Measurements from ENCODE around the gene NRG2. TPM values are rescaled to one million over a fixed set of nuclear protein-coding genes. Genes with fewer than 3 reads are reported as not detected.
A peak's percentile ranks its signal among the peaks of the same experiment; 100 is the strongest.

The NRG2 gene
- polyA plus RNA-seq, 4 donors = 1.4 to 1.6 (median 1.5) TPM

DNA sequence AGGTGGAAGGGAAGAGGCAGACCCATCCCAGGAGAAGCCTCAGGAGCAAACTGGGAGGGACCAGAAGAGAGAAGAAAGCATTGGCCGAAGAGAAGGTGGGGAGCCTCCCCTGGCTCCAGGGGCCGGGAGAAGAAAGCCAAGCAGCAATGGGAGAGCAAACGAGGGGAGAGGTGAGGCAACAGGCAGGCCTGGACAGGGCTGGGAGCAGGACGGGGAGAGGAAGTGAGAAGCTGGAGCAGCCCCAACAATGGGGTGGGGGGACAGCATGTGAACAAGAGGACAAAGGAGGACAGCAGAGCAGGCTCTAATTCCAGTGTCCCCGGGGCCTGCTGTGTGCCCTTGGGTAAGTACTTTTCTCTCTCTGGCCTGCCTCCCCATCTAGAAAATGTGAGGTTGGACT, 132.2 kb downstream of the NRG2 start:
- no peak for DNase-seq (ENCODE audit: low read depth in 4 of 4, low spot score in 2 of 4)

DNA sequence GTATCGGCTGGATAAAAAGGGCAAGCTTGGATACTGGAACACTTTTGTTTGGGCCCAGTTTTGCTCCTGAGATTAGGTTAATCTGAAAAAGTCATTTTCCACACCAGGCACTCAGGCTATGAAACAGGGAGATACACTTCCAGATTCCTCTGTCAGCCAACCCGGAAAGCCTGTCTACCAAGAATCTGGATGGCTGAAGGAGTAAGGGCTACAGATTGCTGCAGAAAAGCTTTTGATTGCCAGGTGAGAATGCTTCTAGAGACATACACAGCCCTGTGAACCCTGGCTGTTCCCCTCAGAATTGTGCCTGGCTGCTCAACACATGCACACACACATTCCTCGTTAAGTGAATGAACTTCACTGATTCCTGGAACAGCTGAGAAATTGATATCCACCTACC, 133.1 kb downstream of the NRG2 start:
- DNase-seq (ENCODE audit: low read depth in 4 of 4, low spot score in 2 of 4) = no peak

DNA sequence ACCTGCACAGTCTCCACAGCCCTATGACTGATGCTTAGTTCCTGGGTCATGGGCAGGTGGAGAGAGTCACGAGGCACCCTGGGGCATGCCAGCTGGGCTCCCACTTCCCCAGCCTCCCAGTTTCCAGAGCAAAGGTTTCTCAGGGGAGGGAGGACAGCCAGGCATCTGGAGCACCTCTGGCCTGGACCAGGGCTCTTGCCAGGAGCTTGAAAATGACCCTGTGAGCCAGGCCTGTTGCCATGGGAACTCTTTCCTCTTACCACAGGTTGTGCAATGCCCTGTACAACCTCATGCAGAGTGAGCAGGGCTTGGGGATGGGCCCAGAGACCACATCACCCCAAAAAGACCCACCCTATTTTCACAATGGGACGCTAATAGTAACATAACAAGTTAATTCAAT, 134.3 kb downstream of the NRG2 start:
- no peak for DNase-seq (ENCODE audit: low read depth in 4 of 4, low spot score in 2 of 4)

DNA sequence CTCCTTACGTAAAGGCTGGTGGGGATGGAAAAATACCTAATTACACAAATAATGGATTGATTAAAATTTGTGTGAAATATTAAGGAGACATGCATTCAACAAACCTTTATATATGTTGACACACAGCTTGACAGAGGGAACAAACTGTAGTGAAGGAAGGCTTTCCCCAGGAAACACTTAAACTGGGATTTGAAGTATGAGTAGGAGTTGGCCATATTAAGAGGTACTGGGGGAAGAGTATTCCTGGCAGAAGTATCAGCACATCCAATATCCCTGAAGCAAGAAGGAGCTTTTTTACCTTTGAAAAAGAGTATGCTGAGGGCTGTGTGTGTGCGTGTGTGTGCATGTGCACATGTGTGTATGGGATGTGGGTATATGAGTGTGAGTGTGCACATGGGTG, 136.4 kb downstream of the NRG2 start:
- no peak for DNase-seq (ENCODE audit: low read depth in 4 of 4, low spot score in 2 of 4)

DNA sequence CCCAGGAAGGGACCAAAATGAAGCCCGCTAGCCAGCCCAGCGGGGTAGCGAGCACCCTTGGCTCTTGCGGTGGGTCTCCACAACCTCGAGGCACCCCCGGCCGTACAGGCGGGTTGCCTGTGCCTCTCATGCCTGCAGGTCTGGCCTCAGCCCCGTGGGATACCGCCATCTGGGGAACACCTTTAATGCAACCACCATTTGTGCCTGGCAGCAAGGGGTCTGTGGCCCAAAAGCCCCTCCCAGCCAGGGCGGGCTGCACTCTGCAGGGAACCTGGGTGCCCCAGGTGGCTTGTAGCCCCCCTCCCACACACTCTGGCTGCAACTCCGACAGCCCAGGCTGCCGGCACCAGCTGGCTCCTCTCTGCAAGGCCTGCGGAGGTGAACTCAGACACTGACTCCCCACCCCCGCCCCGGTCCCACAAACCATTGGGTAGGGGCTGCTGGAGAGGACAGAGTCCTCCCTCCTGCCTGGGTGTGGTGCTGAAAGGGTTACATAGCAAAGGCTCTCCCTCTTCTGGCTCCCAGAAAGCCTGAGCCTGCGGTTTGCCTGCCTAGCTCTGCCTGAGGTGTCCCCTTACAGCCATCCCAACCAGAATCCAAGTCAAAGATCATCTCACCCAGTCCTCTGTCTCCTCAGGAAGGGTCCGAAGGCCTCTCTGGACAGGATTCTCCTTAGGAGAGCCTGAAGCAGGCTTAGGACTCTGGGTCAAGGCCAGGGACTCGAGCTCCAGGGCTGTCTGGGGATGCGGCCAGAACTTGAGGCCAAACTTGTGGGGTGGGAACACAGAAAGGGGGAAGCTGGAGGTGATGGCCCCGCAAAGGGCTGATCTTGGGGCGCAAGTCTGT, 138.1 kb downstream of the NRG2 start:
- no peak for DNase-seq (ENCODE audit: low read depth in 4 of 4, low spot score in 2 of 4)

DNA sequence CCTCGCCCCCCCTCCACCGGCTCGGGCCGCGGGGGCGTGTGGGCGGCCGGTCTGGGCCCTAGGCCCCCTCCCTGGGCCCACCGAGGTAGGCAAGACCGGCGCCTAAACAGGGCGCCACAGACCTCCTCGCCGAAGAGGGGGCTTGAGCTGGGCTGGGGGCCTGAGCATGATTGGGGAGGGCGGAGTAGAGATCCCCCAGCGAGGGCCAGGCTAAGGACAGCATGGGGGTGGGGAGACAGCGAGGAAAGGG, 138.6 kb downstream of the NRG2 start:
- DNase-seq (ENCODE audit: low read depth in 4 of 4, low spot score in 2 of 4) = no peak

DNA sequence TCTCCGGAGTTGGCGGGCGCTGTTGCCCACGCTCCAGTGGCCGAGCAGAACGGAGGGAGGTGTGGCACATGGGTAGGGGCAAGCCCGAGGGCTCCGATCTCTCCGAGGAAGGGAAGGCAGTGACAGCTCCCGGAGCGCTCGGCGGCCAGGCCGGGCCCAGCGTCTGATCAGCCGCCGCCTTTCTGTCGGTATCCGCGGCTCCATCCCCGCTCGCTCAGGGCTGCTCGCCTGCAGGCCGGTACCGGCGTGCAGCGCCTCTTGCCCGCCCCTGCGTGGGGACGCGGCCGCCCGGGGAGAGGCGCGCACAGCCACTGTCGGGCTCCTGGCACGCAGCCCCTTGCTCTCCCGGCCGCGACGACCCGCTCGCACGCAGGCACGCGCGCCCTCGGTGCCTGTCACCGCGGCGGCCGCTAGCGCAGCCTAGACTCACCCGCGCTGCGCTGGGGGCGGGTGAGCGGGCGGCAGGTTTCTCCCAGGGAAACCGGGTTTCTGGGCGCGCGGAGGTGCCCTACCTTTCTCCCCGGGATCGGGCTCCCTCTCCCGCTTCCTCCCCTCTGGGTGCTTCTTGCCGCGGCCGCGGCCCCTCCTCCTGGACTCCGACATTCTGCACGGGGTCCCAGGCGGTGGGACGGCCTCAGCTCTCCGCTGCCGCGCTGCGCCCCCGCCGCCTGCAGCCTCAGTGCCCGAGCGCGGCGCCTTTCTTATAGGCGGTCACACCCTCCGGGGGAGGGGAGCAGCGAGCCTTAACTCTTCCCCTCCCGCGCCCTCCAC, 139.1 kb downstream of the NRG2 start:
- DNase-seq (ENCODE audit: low read depth in 4 of 4, low spot score in 2 of 4) = peak in 1 of 4 donors; percentile 53

DNA sequence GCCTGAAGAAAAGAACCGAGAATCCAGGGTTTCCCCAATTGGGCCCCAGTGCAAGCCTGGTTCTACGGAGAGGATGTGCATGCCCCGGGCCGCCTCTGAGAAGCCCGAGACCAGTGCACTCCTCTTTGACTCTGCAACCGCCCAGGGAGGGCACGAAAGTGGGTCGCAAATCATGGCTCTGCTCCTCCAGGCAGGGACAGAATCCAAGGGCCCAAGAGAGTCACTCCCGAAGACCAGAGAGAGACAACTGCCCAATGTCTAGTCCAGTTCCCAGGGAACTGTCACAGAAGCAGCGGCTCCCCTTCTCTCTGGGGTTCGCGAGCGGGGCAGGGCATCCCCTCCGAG, 139.7 kb downstream of the NRG2 start:
- no peak for DNase-seq (ENCODE audit: low read depth in 4 of 4, low spot score in 2 of 4)

DNA sequence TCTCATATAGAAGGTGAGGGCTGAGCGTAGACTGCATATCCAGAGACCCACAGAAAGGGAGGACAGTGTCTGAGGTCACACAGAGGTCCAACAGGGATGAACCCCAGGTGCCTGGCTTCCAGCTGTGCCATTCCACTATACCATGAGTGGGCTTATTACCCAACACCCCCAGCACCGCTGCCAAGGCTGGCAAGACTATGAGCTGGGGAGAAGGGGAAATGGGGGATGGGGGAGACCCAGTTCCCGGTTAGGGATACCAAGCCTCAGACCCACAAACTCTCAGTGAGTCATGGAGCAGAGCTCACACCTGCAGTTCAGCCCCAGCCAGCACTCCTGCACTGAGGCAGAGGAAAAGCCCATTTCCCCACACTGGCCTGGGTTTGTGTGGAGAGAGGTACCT, 141.1 kb downstream of the NRG2 start:
- DNase-seq (ENCODE audit: low read depth in 4 of 4, low spot score in 2 of 4) = no peak

DNA sequence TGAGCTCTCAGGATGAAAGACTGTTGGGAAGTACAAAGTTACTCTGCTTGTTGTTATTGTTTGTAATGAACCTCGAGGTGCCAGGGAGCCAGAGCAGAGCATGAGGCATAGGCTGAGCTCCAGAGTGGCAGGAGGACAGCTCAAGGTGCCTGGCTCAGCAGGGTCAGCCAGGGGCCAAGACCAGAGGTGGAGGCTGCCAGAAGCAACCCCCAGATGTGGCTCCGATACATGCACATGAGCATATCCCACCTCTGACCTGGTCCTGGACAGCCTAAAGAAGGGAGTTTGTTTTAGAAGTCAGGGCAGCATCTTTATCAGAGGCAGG, 141.9 kb downstream of the NRG2 start:
- no peak for DNase-seq (ENCODE audit: low read depth in 4 of 4, low spot score in 2 of 4)

DNA sequence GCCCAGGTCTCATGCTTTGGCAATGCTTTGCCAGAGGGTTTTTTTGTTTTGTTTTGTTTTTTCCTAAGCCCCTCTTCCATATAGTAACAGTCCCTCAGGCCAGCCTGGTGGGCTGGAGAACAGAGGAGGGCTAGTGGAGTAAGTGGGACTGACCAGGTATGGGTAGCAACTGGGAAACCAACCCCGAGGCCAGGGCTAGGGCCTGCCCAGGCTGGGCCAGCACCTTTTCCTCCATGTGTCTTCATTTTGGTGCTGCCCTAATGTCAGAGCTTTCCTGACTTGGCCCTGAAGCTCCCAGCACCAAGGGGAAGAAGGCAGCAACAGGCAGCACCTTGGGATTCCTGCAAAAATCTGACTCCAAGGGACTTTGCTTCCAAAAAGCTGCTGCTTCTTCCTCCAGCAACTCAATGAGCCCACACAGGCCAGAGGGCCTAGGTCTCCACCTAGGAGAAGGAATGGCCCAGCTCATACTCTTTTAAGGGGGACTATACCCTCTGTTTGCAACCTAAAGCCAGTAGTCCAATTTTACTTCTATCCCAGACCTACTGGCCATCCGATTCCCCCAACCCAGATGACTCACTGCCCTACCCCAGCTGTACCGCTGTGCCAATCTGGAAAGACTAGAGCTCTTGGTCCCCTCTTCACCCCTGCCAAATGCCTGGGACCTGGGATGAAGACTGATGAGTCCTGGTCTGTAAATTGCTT, 142.4 kb downstream of the NRG2 start:
- no peak for DNase-seq (ENCODE audit: low read depth in 4 of 4, low spot score in 2 of 4)

DNA sequence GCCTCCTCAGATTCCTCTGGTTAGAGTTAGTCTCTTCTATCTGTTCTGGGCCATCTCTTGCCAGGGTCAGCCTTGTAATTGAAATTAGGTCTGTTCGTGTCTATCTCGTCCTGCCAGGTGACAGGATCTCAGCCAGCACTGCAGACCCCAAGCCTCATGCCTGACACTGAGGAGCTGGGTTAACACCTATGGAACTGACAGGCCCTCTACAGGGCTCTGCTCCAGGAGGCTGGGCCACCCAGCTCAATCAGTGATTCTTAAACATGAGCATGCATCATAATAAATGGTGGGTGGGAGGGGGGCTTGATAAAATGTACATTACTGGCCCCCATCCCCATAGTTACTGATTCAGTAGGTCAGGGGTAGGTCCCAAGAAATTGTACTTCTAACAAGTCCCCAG, 144.1 kb downstream of the NRG2 start:
- no peak for DNase-seq (ENCODE audit: low read depth in 4 of 4, low spot score in 2 of 4)

DNA sequence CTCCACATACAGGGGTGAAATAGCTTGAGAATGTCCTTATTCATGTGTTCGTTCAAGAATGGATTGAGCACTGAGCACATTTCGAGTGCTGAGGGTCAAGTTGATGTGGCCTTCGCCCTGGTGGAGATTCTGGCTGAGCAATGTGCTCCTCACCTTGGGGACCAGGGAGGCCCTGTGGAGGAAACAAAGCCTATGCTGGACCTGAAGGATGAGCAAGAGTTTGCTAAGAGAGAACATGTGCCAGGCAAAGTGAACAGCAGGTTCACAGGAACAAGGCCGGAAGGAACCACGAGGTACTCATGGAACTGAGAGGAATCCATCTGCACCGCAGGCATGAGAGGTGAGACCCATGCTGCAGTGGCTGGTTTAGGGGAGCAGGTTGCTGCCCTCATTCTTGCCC, 145.1 kb downstream of the NRG2 start:
- no peak for DNase-seq (ENCODE audit: low read depth in 4 of 4, low spot score in 2 of 4)

DNA sequence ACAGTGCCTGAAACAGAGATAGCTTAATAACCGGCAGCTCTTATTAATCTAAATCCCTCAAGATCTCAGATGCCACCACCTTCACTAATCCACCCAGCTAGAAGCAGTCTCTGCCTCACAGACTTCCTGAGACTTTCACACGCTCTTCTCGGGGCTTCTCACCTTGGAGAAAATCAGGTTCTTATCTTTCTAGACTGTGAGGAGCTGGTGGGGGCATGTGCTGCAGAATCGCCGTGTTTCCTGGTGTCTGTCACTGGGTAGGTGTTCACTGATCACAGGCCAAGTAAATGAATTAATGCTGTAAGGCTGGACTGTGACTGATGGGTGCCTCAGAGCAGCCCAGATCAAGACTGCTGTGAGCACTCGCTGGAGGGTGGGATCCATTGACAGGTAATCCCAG, 145.8 kb downstream of the NRG2 start:
- no peak for DNase-seq (ENCODE audit: low read depth in 4 of 4, low spot score in 2 of 4)

DNA sequence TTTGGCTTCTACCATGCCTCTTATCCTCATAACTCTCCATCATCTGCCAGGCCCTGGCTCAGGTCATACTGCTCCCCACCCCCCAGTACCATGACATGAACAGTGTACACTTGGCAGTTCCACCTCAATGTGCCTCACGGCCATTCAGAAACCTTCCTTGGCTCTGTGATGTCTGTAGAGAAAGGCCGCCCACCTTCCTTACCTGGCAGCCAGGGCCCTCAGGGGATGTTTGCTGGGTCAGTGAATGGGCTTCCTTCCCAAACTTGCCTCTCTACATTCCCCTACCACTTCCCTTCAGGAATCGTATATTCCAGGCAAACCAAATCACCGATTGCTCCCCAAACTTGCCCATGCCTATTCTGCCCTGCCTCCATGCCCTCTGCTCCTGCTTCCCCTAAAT, 146.4 kb downstream of the NRG2 start:
- no peak for DNase-seq (ENCODE audit: low read depth in 4 of 4, low spot score in 2 of 4)

DNA sequence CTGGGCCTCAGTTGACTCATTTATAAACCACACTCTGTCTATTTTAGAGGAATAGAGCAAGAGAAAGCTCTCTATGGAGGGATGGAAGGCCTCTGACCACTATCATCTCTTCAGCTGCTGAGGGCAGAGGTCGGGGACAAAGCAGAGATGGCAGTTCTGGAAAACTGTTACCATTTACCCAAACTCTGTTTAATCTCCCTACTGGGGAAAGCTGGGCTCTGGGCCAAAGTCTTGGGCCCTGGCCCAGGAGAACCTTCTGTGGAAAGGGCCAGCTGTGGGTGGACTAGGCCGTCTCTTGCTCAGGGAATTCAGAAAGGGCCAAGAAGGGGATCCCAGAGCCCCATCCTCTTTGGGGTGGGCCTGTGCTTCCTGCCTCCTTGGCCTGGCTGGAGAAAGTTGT, 147.5 kb downstream of the NRG2 start:
- no peak for DNase-seq (ENCODE audit: low read depth in 4 of 4, low spot score in 2 of 4)

DNA sequence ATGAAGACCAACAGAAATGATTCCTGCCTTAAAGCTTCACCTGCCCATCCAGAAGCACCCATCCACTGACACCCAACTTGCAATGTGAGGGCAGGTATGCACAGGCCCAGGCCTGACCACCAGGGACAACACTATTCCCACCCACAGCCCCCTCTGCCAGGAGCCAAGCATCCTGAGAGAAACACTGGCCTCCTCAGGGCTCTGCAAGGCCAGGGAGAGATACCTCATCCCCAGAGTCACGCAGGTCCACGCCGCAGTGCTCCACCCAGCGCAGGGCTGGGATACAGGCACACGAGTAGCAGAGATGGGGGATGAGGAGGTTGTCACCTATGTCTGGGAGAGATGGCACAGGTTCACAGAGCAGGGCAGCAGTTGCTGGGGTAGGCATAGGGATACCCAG, 148.1 kb downstream of the NRG2 start:
- no peak for DNase-seq (ENCODE audit: low read depth in 4 of 4, low spot score in 2 of 4)

DNA sequence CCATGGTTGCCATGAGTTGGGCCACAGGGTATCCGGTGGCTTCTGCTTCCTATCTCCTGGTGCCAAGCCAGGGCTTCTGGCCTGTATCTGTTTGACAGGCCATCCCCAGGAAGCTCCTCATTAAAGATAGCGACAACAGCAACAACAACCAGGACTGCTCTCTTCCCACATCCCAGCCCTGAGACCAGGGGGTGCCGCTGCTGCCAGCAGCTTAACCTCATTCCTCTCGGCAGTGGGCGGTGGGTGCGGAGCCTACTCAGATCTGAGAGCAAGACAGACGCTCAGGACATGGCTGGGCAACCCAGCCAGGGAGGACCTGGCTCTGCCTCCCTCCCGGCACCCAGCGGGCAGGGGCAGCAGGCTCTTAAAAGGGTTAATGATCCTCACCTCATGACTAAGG, 149.2 kb downstream of the NRG2 start:
- DNase-seq (ENCODE audit: low read depth in 4 of 4, low spot score in 2 of 4) = no peak

DNA sequence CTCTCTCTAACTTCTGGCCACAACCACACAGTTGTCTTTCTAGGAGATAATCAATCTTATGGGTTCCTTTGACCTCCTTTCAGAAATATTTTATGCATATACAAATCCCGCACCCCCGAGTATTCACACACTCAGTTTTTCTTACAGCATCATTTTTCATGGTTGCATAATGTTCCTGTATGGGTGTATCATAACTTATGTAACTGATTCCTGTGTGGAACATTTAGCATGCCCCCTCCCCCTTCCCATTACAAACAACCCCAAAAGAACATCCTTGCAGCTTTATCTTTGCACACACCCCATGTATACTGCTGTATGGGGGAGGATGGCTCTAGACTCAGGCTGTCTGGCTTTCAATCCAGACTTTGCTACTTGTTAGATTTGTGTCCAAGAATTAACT, 153.7 kb downstream of the NRG2 start:
- no peak for DNase-seq (ENCODE audit: low read depth in 4 of 4, low spot score in 2 of 4)

DNA sequence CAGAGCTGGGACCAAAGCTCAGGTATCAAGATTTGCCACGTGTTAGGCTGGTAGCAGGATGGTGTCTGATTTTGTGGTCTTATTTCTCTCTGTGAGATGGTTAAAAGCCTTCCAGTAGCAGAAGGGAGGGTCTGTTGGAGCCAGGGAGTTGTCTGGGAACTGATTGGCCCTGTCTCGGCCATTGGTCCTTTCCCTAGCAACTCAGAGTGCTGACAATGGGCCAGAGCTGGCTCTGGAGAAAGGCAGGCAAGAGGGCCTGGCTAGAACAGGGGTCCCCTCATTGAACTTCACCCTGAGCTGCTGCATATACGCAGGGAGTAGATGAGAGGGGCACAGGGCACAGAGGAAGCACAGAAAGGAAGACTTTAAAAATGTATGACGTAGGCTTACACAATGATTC, 154.7 kb downstream of the NRG2 start:
- no peak for DNase-seq (ENCODE audit: low read depth in 4 of 4, low spot score in 2 of 4)

DNA sequence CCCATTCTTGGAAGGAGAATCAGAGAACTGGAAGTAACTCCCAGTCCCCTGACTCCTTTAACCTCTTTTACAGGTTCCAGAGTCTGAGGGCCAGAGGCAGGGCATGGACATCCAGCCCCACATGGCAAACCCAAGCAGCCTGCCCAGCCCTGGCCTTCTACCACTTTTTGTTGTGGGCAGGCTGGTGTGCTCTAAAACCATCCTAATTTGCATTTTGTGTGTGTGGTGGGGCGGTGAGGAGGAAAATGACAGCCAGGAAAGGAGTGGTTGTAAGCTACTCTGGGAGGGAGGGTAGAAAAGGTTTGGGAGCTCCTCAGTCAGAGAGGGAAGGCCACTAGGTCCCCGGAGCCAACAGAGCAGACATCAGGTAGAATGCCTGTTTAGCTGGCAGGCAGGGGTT, 156.9 kb downstream of the NRG2 start:
- DNase-seq (ENCODE audit: low read depth in 4 of 4, low spot score in 2 of 4) = no peak

DNA sequence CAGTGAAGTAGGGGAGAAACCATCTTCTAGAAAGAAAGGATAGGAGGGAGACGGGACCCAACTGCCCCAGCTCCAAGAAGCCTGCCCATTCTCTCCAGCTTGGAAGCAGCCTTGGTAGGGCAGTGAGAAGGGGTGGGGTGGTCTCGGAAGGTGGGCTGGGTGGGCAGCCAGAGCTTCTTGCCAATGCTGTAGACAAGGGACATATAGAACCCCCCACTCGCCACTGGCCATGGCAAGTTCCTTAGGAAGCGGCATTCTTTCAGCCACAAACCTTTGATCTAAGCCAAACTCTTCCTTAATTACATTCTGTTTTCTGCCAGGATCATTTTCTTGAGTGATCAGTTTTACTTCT, 157.3 kb downstream of the NRG2 start:
- no peak for DNase-seq (ENCODE audit: low read depth in 4 of 4, low spot score in 2 of 4)
